ENCODE results near the gene SPATA19. TPM values are rescaled to one million over a fixed set of nuclear protein-coding genes. Genes with fewer than 3 reads are reported as not detected.

SPATA19 gene
- total RNA-seq, 2 experiments from 2014 or later: not detected

DNA sequence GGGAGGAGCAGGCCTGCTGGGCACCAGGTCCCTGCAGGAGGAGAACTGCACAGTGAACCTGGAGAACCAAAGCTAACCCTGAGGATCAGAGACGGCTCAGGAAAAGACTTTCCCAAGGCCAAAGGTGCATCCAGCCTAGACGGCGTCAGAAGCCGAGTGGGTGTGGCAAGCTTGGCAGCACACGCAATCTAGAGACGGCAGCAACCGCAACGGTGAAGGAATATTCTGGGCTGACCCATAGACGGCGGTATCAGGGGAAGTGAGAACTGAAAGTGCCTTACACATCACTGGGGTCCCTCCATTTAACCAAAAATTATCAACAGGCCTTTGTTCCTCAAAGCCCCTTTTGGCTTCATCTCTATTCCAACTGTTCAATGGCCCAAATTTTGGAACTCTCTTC is 26.2 kb downstream of the SPATA19 start:
- Mint-ChIP-seq H3K27ac (no peak overlapping the region), H3K9me3 (ENCODE audit: low read depth) (no peaks in the 10 kb centered on the region), H3K27me3 (no peaks in the 10 kb centered on the region), H3K4me3 (no peak overlapping the region), H3K4me1 (no peaks in the 10 kb centered on the region), H3K36me3 (no peaks in the 10 kb centered on the region)
- ATAC-seq (no peak), DNase-seq (peak; percentile 15)
- CTCF ChIA-PET: no interaction called here

DNA sequence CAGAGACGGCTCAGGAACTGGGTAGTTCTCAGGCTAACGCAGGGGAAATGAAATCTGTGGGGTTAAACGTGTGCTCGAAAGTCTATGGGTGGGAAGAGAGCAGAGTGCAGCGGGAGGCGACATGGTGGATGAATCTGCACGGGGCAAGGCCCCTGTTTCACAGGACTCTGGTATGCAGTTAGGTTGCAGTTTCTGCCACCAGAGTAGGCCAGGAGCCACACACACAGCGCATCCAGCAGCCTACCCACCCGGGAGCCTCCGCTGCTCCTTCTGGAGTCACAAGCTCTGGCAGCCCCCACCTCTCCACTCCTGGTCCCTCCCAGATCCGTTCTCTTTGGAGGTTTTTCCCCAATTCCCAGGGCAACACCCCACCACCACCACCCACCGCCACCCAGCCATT is 27.0 kb downstream of the SPATA19 start:
- CTCF ChIA-PET: no interaction called here
- Mint-ChIP-seq H3K27me3 (no peaks in the 10 kb centered on the region), H3K27ac (no peak overlapping the region), H3K4me3 (no peak overlapping the region), H3K36me3 (no peaks in the 10 kb centered on the region), H3K9me3 (ENCODE audit: low read depth) (no peaks in the 10 kb centered on the region), H3K4me1 (no peaks in the 10 kb centered on the region)
- ATAC-seq: no peak
- peak; percentile 23 for DNase-seq

DNA sequence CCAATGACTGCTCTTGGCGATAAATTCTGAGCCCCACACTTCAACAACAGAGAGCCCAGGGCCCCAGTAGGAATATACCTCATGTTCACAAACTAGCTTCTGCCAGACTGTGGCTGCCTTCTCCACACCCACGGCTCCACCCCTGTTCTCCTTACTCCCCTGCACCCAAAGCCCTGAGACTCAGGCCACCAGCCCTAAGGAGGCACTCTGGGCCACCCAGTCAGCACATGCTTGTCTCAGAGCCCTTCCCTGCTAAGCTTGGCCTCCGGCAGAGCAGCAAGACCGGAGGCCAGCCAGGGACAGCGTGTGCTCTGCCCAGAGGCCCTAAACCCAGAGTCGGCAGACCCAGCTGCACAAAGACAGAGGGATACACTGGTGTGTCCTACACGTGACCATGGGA is 27.9 kb downstream of the SPATA19 start:
- H3K27ac Mint-ChIP-seq: no peak overlapping the region
- no peaks in the 10 kb centered on the region for H3K9me3 Mint-ChIP-seq (ENCODE audit: low read depth)
- no peak overlapping the region for H3K4me3 Mint-ChIP-seq
- DNase-seq (peak; percentile 12), ATAC-seq (no peak)
- H3K36me3 Mint-ChIP-seq: no peaks in the 10 kb centered on the region
- no peaks in the 10 kb centered on the region for H3K27me3 Mint-ChIP-seq
- H3K4me1 Mint-ChIP-seq: no peaks in the 10 kb centered on the region
- CTCF ChIA-PET: no interaction called here

DNA sequence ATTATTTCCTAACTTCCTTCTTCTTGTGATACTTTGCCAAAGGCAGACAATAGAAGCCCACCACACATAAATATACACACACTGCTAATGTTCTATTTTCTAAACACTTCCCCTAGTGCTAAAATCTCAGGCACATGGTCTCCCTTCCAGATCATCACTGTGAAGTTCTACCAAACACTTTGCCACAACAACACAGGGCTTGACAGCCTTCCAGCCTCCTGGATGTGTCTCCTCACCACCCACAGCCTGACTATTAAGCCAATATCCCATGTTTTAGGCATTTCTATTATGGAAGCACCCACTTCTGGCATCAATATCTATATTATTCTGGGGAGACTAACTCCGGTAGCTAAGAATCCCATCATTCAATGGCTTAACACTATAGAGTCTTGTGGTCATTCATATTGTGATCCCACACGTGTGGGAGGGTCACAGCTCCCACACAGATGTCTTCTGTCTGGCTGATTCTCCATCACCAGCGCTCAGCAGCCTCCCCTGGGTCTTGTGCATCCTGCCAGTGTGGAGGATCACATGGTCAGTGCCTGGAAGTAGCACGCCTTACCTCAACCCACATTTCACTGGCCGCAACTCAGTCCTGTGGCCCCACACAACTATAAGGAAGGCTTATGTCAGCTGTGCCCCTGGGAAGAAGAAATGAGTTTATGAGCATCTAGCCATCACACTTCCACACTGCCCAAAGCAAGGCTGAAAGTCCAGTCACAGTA is 29.0 kb downstream of the SPATA19 start:
- Mint-ChIP-seq H3K27ac (no peak overlapping the region), H3K4me1 (no peaks in the 10 kb centered on the region), H3K27me3 (no peaks in the 10 kb centered on the region), H3K4me3 (no peak overlapping the region), H3K9me3 (ENCODE audit: low read depth) (no peaks in the 10 kb centered on the region), H3K36me3 (no peaks in the 10 kb centered on the region)
- CTCF ChIA-PET: no interaction called here
- DNase-seq (peak; percentile 14), ATAC-seq (no peak)

DNA sequence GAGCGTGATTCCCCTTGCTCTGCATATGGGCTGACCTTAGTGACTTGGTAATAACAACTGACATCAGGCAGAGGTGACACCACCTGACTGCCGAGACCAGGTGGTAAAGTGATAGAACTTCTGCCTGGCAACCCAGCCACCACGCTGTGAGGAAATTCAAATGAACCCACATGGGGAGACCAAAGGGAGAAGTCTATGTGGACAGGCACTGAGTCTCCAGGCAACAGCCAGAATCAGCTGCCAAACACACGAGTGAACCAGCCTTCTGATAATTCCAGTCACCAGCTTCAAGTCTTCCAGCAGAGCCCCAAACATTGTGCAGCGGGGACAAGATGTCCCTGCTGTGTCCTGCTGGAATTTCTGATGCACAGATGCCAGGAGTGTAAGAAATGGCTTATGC is 29.7 kb downstream of the SPATA19 start:
- H3K36me3 Mint-ChIP-seq: no peaks in the 10 kb centered on the region
- H3K27me3 Mint-ChIP-seq: no peaks in the 10 kb centered on the region
- CTCF ChIA-PET: no interaction called here
- ATAC-seq (no peak), DNase-seq (peak; percentile 14)
- no peak overlapping the region for H3K27ac Mint-ChIP-seq
- H3K4me1 Mint-ChIP-seq: no peaks in the 10 kb centered on the region
- no peaks in the 10 kb centered on the region for H3K9me3 Mint-ChIP-seq (ENCODE audit: low read depth)
- no peak overlapping the region for H3K4me3 Mint-ChIP-seq

DNA sequence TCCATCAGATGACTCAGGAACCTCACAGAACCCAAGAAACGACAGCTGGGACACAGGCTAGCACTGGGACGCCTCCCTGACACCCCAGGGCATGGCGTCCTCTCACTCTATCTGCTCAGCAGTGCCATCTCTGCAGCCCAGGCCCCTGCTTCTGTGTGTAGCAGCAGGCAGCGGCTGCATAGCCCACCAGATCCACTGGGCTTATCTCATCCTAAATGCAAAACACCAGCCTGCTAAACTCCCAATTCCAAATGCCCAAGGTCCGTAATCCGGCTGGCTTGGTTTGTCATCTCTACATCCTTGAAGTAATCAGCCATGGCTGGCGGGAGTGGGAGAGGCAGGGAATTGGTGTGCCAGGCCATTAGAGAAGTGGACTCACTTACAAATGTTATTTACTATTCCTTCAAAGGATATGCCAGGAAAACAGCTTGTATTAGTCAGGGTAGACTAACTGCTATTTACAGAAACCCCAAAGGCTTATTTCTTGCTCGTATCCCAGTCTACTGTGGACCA is 30.7 kb downstream of the SPATA19 start:
- CTCF ChIA-PET: no interaction called here
- H3K4me3 Mint-ChIP-seq: no peak overlapping the region

DNA sequence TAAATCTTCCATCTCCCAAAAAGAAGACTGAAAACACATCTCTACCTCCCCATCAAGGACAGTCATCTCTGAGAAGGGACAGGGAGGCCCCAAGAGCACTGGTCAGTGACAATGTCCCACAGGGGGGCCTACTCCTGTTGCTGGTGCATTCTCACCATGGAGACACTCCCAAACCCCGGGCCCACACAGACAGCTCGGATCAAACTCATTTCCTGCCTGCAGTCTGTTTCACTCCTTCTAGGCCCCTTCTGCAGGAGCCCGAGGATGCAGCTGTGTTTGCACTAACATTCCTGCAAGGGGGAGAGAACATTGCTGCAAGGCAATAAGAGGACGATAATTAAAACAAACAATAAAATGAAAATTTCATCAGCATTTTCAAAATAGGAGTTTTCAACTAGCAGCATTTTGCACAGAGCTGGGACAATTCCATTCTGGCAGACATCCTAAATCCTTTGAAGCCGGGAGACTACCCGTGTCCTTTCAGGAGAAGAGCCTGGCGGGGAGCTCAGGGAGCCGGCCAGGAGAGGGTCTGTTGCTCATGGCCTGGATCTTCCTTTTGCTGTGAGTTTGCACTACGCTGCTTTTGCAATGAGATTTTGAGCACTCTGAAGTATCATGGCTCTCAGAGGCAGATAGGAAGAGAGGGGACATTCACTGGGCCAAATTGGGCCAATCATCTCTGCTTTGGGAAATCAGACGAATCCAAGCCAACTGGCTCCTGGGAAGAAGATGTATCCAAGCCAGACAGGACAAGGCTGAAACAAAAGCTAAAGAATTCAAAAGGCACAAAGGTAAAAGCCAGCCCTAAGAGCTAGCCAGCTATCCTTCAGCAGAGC is 33.2 kb downstream of the SPATA19 start:
- no peaks in the 10 kb centered on the region for H3K4me1 Mint-ChIP-seq
- CTCF ChIA-PET: no interaction called here
- DNase-seq (peak; percentile 4), ATAC-seq (no peak)
- no peak overlapping the region for H3K27ac Mint-ChIP-seq
- H3K4me3 Mint-ChIP-seq: no peak overlapping the region
- no peaks in the 10 kb centered on the region for H3K36me3 Mint-ChIP-seq
- H3K9me3 Mint-ChIP-seq (ENCODE audit: low read depth): no peaks in the 10 kb centered on the region
- no peaks in the 10 kb centered on the region for H3K27me3 Mint-ChIP-seq

More for the DNA sequence above, 30.7 kb downstream of the SPATA19 start:
- no peaks in the 10 kb centered on the region for H3K27me3 Mint-ChIP-seq
- peak; percentile 31 for DNase-seq
- H3K9me3 Mint-ChIP-seq (ENCODE audit: low read depth): no peaks in the 10 kb centered on the region
- H3K27ac Mint-ChIP-seq: no peak overlapping the region
- H3K36me3 Mint-ChIP-seq: no peaks in the 10 kb centered on the region
- no peak for ATAC-seq
- H3K4me1 Mint-ChIP-seq: no peaks in the 10 kb centered on the region

DNA sequence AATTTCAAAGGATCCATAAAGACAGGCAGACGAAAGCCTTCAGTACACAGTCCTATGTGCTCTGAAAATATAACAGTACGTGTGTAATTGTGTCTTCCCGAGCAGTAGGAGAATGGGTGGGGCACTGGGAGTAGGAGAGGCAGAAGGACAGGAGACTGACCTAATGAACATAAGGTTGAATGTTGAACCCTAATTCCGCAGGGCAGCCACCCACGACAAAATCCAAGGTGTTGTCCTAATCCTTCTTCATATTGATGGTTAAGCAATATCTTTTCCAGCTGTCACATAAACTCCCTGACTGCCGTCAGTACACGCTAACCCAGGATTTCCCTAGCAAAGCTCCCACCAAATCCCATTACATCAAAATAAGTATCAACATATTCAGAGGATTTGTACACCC is 34.5 kb downstream of the SPATA19 start:
- Mint-ChIP-seq H3K36me3 (no peaks in the 10 kb centered on the region), H3K4me3 (no peak overlapping the region)

DNA sequence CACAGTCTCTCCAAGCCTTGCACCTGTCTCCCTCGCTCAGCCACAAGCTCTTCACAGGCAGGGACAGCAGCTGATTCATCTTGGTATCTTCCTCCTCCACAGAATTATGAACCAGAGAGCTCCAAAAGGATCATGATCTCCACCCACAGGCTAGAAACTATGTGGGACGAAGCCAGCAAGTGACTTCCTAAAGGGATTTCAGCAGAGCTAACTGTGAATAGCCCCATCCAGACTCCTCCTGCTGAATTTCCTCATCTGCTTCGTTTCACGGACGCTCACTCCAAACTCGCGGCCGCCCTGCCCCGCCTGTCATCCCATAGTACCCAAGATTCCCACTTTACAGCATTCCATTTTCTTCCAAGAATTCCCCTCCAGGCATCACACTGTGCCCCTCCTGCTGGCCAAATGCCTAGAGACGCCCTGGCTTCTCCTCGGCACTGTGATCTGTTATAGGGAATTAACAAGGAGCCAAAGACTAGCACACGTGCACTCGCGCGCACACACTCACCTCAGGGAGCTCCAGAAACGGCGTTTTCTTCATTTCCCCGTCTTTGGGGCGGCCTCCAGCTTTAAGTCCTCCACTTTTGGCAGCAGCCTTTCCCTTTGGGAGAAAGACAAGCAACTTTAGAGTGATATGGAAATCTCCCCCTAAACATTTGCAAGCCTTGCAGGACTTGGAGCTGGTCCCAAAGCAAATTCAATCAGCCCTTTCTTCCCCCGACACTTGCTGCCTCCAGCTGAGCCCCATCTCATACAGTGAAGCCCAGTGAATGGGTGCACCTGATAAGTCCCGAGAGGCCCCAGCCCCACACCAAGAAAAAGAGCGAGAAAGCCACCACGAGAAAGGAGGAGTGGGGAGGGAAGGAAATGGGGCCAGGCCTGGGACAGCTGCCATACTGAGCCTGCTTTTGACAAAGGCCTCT is 35.5 kb downstream of the SPATA19 start:
- Mint-ChIP-seq H3K27ac (no peak overlapping the region), H3K4me1 (no peaks in the 10 kb centered on the region), H3K9me3 (ENCODE audit: low read depth) (no peaks in the 10 kb centered on the region), H3K36me3 (no peaks in the 10 kb centered on the region), H3K27me3 (no peaks in the 10 kb centered on the region), H3K4me3 (no peak overlapping the region)
- DNase-seq (peak; percentile 26), ATAC-seq (no peak)
- CTCF ChIA-PET: no interaction called here

More for the DNA sequence above, 34.5 kb downstream of the SPATA19 start:
- Mint-ChIP-seq H3K27me3 (no peaks in the 10 kb centered on the region), H3K27ac (no peak overlapping the region), H3K9me3 (ENCODE audit: low read depth) (no peaks in the 10 kb centered on the region), H3K4me1 (no peaks in the 10 kb centered on the region)
- no peak for ATAC-seq
- DNase-seq: peak; percentile 5
- CTCF ChIA-PET: no interaction called here

DNA sequence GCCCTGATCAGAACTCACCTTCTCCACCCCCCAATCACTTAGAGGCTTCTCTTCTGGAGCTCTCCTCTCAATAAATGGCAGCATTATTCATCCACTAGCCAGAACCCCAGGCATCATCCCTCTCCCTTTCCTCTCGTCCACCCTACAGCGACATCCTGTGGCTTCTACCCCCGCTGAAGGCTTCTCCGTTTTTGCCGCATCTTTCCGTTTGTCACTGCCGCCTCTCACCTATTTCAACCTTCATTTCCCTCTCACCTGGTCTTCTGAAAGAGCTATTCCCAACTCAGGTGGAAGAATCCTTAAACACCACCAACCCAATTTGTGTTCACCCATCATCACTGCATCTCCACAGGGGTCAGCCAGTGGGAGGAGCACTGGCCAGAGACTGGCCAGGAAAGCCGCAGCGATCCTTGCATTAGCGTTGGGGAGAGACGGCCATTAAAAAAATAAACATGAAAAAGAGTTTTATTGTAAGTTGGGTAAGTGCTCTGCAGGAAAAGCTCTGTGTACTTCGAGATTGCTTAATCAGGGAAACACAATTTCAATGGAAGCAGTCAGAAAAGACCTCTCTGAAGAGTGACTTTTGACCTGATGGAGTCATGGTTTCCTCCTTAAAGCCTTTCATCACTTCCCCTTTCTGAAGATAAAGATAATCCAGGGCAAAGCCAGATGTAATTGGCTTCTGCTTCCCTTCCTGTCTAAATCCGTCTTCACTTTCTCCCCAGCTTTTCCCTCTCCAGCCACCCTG is 36.7 kb downstream of the SPATA19 start:
- H3K27me3 Mint-ChIP-seq: no peaks in the 10 kb centered on the region
- H3K4me1 Mint-ChIP-seq: no peaks in the 10 kb centered on the region
- no peak overlapping the region for H3K27ac Mint-ChIP-seq
- no peaks in the 10 kb centered on the region for H3K9me3 Mint-ChIP-seq (ENCODE audit: low read depth)
- peak; percentile 9 for DNase-seq
- no peak overlapping the region for H3K4me3 Mint-ChIP-seq
- CTCF ChIA-PET: no interaction called here
- no peaks in the 10 kb centered on the region for H3K36me3 Mint-ChIP-seq
- ATAC-seq: no peak

DNA sequence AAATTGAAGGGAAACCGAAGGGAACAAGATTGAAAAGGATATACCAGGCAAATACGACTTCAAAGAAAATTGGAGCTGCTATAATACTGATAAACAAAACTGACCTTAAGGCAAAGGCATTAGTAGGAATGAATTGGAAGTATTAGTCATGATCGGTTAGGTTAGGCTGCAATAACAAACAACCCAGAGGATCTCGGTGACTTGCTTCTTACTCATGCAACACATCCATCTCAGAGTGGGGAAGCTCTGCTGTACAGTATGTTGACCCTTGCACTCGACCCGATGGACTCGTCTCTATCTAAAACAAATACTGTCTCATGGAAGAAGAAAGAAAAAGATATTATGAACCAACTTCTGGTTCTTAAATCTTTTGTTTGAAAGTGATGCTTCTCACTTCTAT is 42.3 kb downstream of the SPATA19 start:
- CTCF ChIA-PET: no interaction called here
- H3K27ac Mint-ChIP-seq: no peak overlapping the region

DNA sequence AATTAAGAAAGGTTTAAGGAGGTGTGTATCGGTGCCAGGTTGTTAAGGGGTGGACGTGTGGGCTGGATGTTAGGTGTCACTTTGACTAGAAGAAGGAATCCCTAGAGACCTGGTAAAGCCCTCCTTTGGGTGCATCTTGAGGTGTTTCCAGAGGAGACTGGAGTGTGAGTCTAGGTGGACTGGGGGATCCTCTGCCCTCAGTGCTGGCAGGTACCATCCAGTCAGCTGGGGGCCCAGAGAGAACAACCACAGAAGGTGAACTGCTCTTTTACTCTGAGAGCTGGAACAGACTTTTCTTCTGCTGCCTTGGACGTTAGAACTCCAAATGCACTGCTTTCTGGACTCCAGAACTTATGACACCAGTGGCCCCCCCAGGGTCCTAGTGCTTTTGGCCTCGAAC is 44.0 kb downstream of the SPATA19 start:
- H3K4me1 Mint-ChIP-seq: no peaks in the 10 kb centered on the region
- CTCF ChIA-PET: no interaction called here
- H3K9me3 Mint-ChIP-seq (ENCODE audit: low read depth): no peaks in the 10 kb centered on the region
- H3K27me3 Mint-ChIP-seq: no peaks in the 10 kb centered on the region
- H3K27ac Mint-ChIP-seq: no peak overlapping the region
- ATAC-seq (no peak), DNase-seq (peak; percentile 33)
- H3K4me3 Mint-ChIP-seq: no peak overlapping the region
- no peaks in the 10 kb centered on the region for H3K36me3 Mint-ChIP-seq

More for the DNA sequence above, 42.3 kb downstream of the SPATA19 start:
- ATAC-seq (no peak), DNase-seq (no peak)
- Mint-ChIP-seq H3K9me3 (ENCODE audit: low read depth) (no peaks in the 10 kb centered on the region), H3K27me3 (no peaks in the 10 kb centered on the region), H3K4me1 (no peaks in the 10 kb centered on the region), H3K36me3 (no peaks in the 10 kb centered on the region), H3K4me3 (no peak overlapping the region)

DNA sequence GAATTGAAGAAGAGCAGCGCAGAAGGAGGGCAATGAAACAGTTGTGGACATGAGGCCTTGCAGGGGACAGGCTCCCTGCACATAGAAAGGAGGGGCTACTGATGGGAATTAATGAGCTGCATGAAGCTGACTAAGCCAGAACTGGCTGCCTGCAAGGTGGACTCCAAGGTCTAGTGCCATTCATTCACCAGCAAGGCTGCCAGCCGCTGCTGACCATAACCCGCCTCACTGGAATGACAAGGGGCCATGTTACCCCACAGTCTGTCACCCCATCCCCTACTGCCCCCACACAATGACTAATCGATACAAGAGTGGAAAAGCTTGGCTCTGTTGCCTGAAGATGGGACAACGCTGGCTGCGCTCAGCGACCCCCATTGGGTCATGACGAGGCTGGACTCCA is 44.6 kb downstream of the SPATA19 start:
- DNase-seq (peak; percentile 11), ATAC-seq (no peak)
- H3K4me3 Mint-ChIP-seq: no peak overlapping the region
- no peaks in the 10 kb centered on the region for H3K36me3 Mint-ChIP-seq
- H3K4me1 Mint-ChIP-seq: no peaks in the 10 kb centered on the region
- no peaks in the 10 kb centered on the region for H3K9me3 Mint-ChIP-seq (ENCODE audit: low read depth)
- H3K27me3 Mint-ChIP-seq: no peaks in the 10 kb centered on the region
- H3K27ac Mint-ChIP-seq: no peak overlapping the region
- CTCF ChIA-PET: no interaction called here
